Motor neuron (in vitro differentiated cells): ENCODE measurements around the gene CD46. TPM values are rescaled to one million over a fixed set of nuclear protein-coding genes. Genes with fewer than 3 reads are reported as not detected.
A peak's percentile ranks its signal among the peaks of the same experiment; 100 is the strongest.

Source experiments
- ATAC-seq, 8 experiments: fragments of 200-7000 bp; cut with Tn5 transposase; replicated peaks in 6 of 8; 2 replicates each; pipeline ENCODE4 v1.8.0; 2021; ENCODE audit warnings: mild to moderate bottlenecking in 8 of 8, moderate library complexity in 8 of 8
- H3K27ac ChIP-seq, 2 donors: fragments of 250-450 bp; sonication (Bioruptor Pico); 2 replicates each; pipeline ENCODE4 v1.9.0; 2021; ENCODE audit warnings: antibody characterized with exemption in 2 of 2, mild to moderate bottlenecking in 2 of 2, moderate library complexity in 1 of 2
- H3K4me1 ChIP-seq, 2 donors: fragments of 250-450 bp; sonication (Bioruptor Pico); replicated peaks in 1 of 2; 2 replicates each; pipeline ENCODE4 v1.6.1; 2021; ENCODE audit warnings: antibody characterized with exemption in 2 of 2, mild to moderate bottlenecking in 2 of 2, moderate library complexity in 1 of 2
- H3K4me3 ChIP-seq, 5 donors: fragments of 250-450 bp; sonication (Bioruptor Pico); 2 replicates each; pipeline ENCODE4 v1.9.0; 2021; ENCODE audit warnings: antibody characterized with exemption in 5 of 5, mild to moderate bottlenecking in 5 of 5, moderate library complexity in 4 of 5
- WGBS, 10 experiments: fragments of 450-650 bp; shearing (Covaris generic); methylation state at CpG; one replicate each; pipeline ENCODE4 v1.0.0; 2022; 5-methylcytosine and 5-hydroxymethylcytosine counted together
- in situ Hi-C, 9 experiments: fragments of 400-800 bp; cut with MboI; loops; one replicate each; pipeline ENCODE4 v1.15.0; 2021; ENCODE audit warnings: low sequenced_read_pairs in 9 of 9, low pct_unique_long_range_greater_than_20kb in 2 of 9; ENCODE audit not compliant: unreplicated experiment in 9 of 9
- total RNA-seq, 8 experiments: library from RNA; unstranded; fragments of 300-600 nt; gene quantifications; 2 replicates each; pipeline versions ENCODE4 v1.2.3 to v1.2.4, GENCODE V29; 2022

The CD46 gene
- total RNA-seq, 8 experiments from 2014 or later, result 56.6 to 151 (median 82.4) TPM

GRCh38 chr1:207789792-207790787 is 38.2 kb downstream of the CD46 start:
- Histone ChIP-seq H3K4me1 (no peaks in the 10 kb centered on the region), H3K27ac (no peak overlapping the region), H3K4me3 (no peak overlapping the region)
- in situ Hi-C loops, result no loop called here
- WGBS, 10 experiments, result 76 to 100% (median 91%) methylated on average over 4 to 8 of the region's 8 CpGs
- ATAC-seq, result no peak

- in situ Hi-C loops, result no loop called here
Measured at GRCh38 chr1:207791290-207791689, 39.4 kb downstream of the CD46 start.

GRCh38 chr1:207793327-207793726 is 41.5 kb downstream of the CD46 start:
- no peaks in the 10 kb centered on the region for H3K4me1 ChIP-seq
- H3K27ac ChIP-seq, result no peak overlapping the region
- ATAC-seq, result no peak
- no peak overlapping the region for H3K4me3 ChIP-seq
- in situ Hi-C loops, result no loop called here

More at GRCh38 chr1:207791290-207791689, 39.4 kb downstream of the CD46 start:
- ATAC-seq, result no peak
- no peak overlapping the region for H3K27ac ChIP-seq
- WGBS, 10 experiments, result 85 to 98% (median 94%) methylated on average over 2 to 7 of the region's 7 CpGs
- H3K4me1 ChIP-seq, result no peaks in the 10 kb centered on the region
- no peak overlapping the region for H3K4me3 ChIP-seq

- no peak overlapping the region for H3K4me3 ChIP-seq
- 69 to 98% (median 86%) methylated on average over 1 to 2 of the region's 2 CpGs; no CpG with 5 or more reads in 2 of the 10 experiments for WGBS, 10 experiments
- no peak for ATAC-seq
- no peaks in the 10 kb centered on the region for H3K4me1 ChIP-seq
- H3K27ac ChIP-seq, result no peak overlapping the region
- in situ Hi-C loops, result no loop called here
Measured at GRCh38 chr1:207794861-207795260, 43.0 kb downstream of the CD46 start.

GRCh38 chr1:207797229-207797973 is 45.5 kb downstream of the CD46 start:
- peak; percentile 90 to 96 (median 92) for ATAC-seq
- Histone ChIP-seq H3K4me3 (no peak overlapping the region), H3K4me1 (no peaks in the 10 kb centered on the region), H3K27ac (no peak overlapping the region)
- WGBS, 10 experiments, result 17 to 57% (median 46%) methylated on average over 3 to 7 of the region's 7 CpGs; no CpG with 5 or more reads in 1 of the 10 experiments
- in situ Hi-C loops, result no loop called here

GRCh38 chr1:207798847-207799246 is 47.0 kb downstream of the CD46 start:
- WGBS, 10 experiments, result 67 to 100% (median 89%) methylated on average over 1 to 6 of the region's 6 CpGs
- Histone ChIP-seq H3K4me3 (no peak overlapping the region), H3K4me1 (no peaks in the 10 kb centered on the region), H3K27ac (no peak overlapping the region)
- in situ Hi-C loops, result no loop called here
- ATAC-seq, result no peak

GRCh38 chr1:207799989-207800648 is 48.3 kb downstream of the CD46 start:
- no peak overlapping the region for H3K4me3 ChIP-seq
- in situ Hi-C loops, result no loop called here
- no peak overlapping the region for H3K27ac ChIP-seq
- 59 to 100% (median 92%) methylated on average over 2 to 6 of the region's 6 CpGs for WGBS, 10 experiments
- no peak for ATAC-seq
- no peaks in the 10 kb centered on the region for H3K4me1 ChIP-seq

GRCh38 chr1:207801819-207802218 is 50.0 kb downstream of the CD46 start:
- in situ Hi-C loops, result no loop called here
- Histone ChIP-seq H3K4me1 (no peaks in the 10 kb centered on the region), H3K27ac (no peak overlapping the region), H3K4me3 (no peak overlapping the region)
- WGBS, 10 experiments, result 0 to 100% (median 91%) methylated on average over 1 to 12 of the region's 12 CpGs; no CpG with 5 or more reads in 2 of the 10 experiments
- ATAC-seq, result no peak

GRCh38 chr1:207803678-207804077 is 51.8 kb downstream of the CD46 start:
- WGBS, 10 experiments, result 82 to 96% (median 92%) methylated on average over 4 to 9 of the region's 9 CpGs; no CpG with 5 or more reads in 4 of the 10 experiments

GRCh38 chr1:207804721-207805468 is 53.0 kb downstream of the CD46 start:
- ATAC-seq, result no peak
- WGBS, 10 experiments, result 73 to 100% (median 89%) methylated on average over 1 to 5 of the region's 5 CpGs; no CpG with 5 or more reads in 2 of the 10 experiments
- H3K27ac ChIP-seq, result no peak overlapping the region
- H3K4me3 ChIP-seq, result no peak overlapping the region
- no peaks in the 10 kb centered on the region for H3K4me1 ChIP-seq
- in situ Hi-C loops, result no loop called here

More at GRCh38 chr1:207803678-207804077, 51.8 kb downstream of the CD46 start:
- Histone ChIP-seq H3K4me3 (no peak overlapping the region), H3K27ac (no peak overlapping the region), H3K4me1 (no peaks in the 10 kb centered on the region)
- ATAC-seq, result no peak
- in situ Hi-C loops, result no loop called here

GRCh38 chr1:207805841-207806421 is 54.1 kb downstream of the CD46 start:
- no peak overlapping the region for H3K4me3 ChIP-seq
- H3K27ac ChIP-seq, result no peak overlapping the region
- 0 to 100% (median 82%) methylated on average over 1 to 5 of the region's 5 CpGs; no CpG with 5 or more reads in 1 of the 10 experiments for WGBS, 10 experiments
- ATAC-seq, result peak in 3 of 8 experiments; percentile 41 to 97 (median 96)
- in situ Hi-C loops, result no loop called here
- no peaks in the 10 kb centered on the region for H3K4me1 ChIP-seq
